ENCODE data around the gene DISP1. TPM values are rescaled to one million over a fixed set of nuclear protein-coding genes. Genes with fewer than 3 reads are reported as not detected.

DISP1 gene
- total and polyA plus RNA-seq, 2 experiments from 2014 or later = 2.4 to 4.4 TPM

- TF ChIP-seq ZNF462 (CRISPR knock-in tag; IDR thresholded peaks at IDR 0.05) = no peak
- TF ChIP-seq CREB1 (CRISPR knock-in tag; IDR thresholded peaks at IDR 0.05; ENCODE audit: low read depth) = no peak
- no peak for TF ChIP-seq POLR2AphosphoS5 (IDR thresholded peaks at IDR 0.05; ENCODE audit: low read depth)
- TF ChIP-seq ZNF114 (CRISPR knock-in tag; IDR thresholded peaks at IDR 0.05) = no peak
- no peak for TF ChIP-seq REST (IDR thresholded peaks at IDR 0.05; ENCODE audit: unreplicated experiment)
- TF ChIP-seq JUNB (IDR thresholded peaks at IDR 0.05; ENCODE audit: unreplicated experiment) = no peak
- no peak for TF ChIP-seq CTCF (conservative IDR thresholded peaks at IDR 0.05; ENCODE audit: low read depth in 2 of 2)
- no peak for TF ChIP-seq ETS1 (IDR thresholded peaks at IDR 0.05)
Measured at GRCh38 chr1:222852326-222852725, 37.5 kb downstream of the DISP1 start (continued).
